Right lobe of liver (tissue), 6 donors: ENCODE results near the gene B3GNT5. TPM values are rescaled to one million over a fixed set of nuclear protein-coding genes. Genes with fewer than 3 reads are reported as not detected.

Experiments used
- ATAC-seq, 4 donors: fragments of 200-7000 bp; cut with Tn5 transposase; one replicate each; pipeline ENCODE4 v1.9.1; 2020; ENCODE audit warnings: mild to moderate bottlenecking in 4 of 4, moderate library complexity in 4 of 4
- DNase-seq, 3 donors: peaks; one replicate each; pipeline ENCODE4 v3.0.0-alpha.2; 2020
- H3K27ac ChIP-seq, 3 donors: fragments of 200-600 bp; one replicate each; pipeline ENCODE4 v1.8.0; 2022
- H3K27me3 ChIP-seq, 2 donors: fragments of 200-600 bp; one replicate each; pipeline ENCODE4 v1.8.0; 2022
- H3K36me3 ChIP-seq, 4 donors: fragments of 200-600 bp; sonication (generic) in 1 of 4; one replicate each; pipeline versions ENCODE4 v1.5.1 to v1.8.0; 2017 to 2022; ENCODE audit warnings: control low read depth in 1 of 4
- H3K4me1 ChIP-seq, 4 donors: fragments of 200-600 bp; sonication (generic) in 1 of 4; one replicate each; pipeline versions ENCODE4 v1.5.1 to v1.8.0; 2017 to 2022; ENCODE audit warnings: control low read depth in 1 of 4
- H3K4me3 ChIP-seq, 3 donors: fragments of 200-600 bp; one replicate each; pipeline ENCODE4 v1.8.0; 2022
- H3K9me3 ChIP-seq, 4 donors: fragments of 200-600 bp; sonication (generic) in 1 of 4; one replicate each; pipeline versions ENCODE4 v1.5.1 to v1.8.0; 2017 to 2022; ENCODE audit warnings: control low read depth in 1 of 4
- CTCF ChIP-seq, 4 donors: fragments of 200-600 bp in 3 of 4; fragments of 450-650 bp in 1 of 4; IDR thresholded peaks; one replicate each; pipeline versions ENCODE4 v1.5.1 to v1.8.0; 2016 to 2022; ENCODE audit warnings: antibody characterized with exemption in 4 of 4, mild to moderate bottlenecking in 2 of 4
- POLR2A ChIP-seq: fragments of 450-650 bp; IDR thresholded peaks from one replicate; pipeline ENCODE4 v1.6.1; 2017; ENCODE audit warnings: antibody characterized with exemption, mild to moderate bottlenecking
- WGBS: methylation state at CpG from one replicate; pipeline ENCODE4 v1.1.6; 2018; ENCODE audit warnings: low coverage, low lambda C conversion rate; ENCODE audit not compliant: insufficient coverage; ENCODE audit errors: missing lambda C conversion rate; 5-methylcytosine and 5-hydroxymethylcytosine counted together
- intact Hi-C, 2 donors: fragments of 100-400 bp; cut with DNase I; formaldehyde crosslinking; loops; one replicate each; pipeline versions ENCODE4 v1.11.2 to v1.14.1; 2022
- total RNA-seq, 6 experiments: library from RNA; depleted of rRNA in 2 of 6; stranded (reverse); fragments of >200 nt in 2 of 6; fragmentation: NEBNext Ultra II Directional in 3 of 6; extraction: Animal tissue kit (Norgen Biotek cat#: 25700) in 3 of 6; gene quantifications; one replicate each; pipeline versions ENCODE4 v1.1.0 to v1.2.4, GENCODE V29; 2016 to 2023
- donor health status: DM: no; HTN: yes; CAD: no.
- donor health status: DM: no; HTN: no; CAD: no.
- donor health status: DM: no; HTN: no; CAD: no.
- donor health status: DM: no; HTN: yes; CAD: no.
- donor health status: DM: no; HTN: yes; CAD: no.

B3GNT5 gene
- total RNA-seq, 6 experiments from 2014 or later = 0.27 to 12.5 (median 5.5) TPM

GRCh38 chr3:183267140-183267539 lies 14.1 kb downstream of the B3GNT5 start:
- no peak for DNase-seq
- no peak overlapping the region for H3K27ac ChIP-seq
- H3K4me3 ChIP-seq = no peak overlapping the region

DNA sequence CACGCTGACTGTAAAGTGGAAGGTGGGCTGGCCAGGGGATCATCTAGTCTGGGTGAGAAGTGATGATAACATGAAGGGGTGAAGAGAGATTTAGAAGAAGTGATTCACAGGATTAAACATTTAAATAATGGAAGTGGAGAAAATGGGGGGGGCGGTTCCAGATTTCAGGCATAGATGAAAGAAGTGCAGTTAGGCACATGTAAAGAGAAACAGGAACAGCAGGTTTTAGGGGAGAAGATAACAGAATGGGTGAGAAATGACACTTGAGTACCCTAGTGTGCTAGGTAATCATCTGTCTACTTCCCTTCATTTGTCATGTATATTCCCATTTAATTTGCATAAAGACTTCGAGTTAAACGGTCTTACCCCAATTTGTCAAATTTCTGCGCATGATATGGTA lies 15.3 kb downstream of the B3GNT5 start:
- ATAC-seq = no peak
- no peaks in the 10 kb centered on the region for H3K36me3 ChIP-seq
- intact Hi-C loops = no loop called here

More at GRCh38 chr3:183267140-183267539, 14.1 kb downstream of the B3GNT5 start:
- Histone ChIP-seq H3K36me3 (no peaks in the 10 kb centered on the region), H3K4me1 (peaks cover 0 to 6% (median 0%) of the 10 kb centered on the region in 4 donors), H3K9me3 (no peaks in the 10 kb centered on the region), H3K27me3 (no peaks in the 10 kb centered on the region)
- 33% methylated on average over 2 of the region's 5 CpGs for WGBS
- ATAC-seq = peak in 1 of 4 donors; percentile 53
- TF ChIP-seq POLR2A = no peak
- no peak for TF ChIP-seq CTCF (IDR thresholded peaks at IDR 0.05)
- intact Hi-C loops = no loop called here

DNA sequence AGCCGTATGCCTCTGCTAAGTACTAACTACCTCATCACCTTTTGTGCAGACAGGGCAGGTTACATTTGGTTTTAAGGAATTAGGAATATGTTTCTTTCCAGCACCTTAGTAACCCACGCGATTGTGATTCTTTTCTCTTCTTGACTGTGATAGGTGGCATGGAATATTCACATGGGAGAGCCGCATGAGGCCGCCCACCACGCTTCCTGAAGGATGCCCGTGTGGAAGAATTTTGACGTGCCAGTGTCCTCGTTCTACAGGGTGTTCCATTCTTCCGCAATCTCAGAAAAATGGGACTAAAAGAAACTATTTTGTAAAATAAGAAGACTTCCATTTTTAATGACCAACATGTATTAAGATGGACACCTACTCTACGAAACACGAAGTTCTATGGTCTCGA lies 16.3 kb downstream of the B3GNT5 start:
- H3K4me1 ChIP-seq = peaks cover 0 to 6% (median 0%) of the 10 kb centered on the region in 4 donors
- intact Hi-C loops = no loop called here
- H3K9me3 ChIP-seq = no peaks in the 10 kb centered on the region
- ATAC-seq (no peak), DNase-seq (no peak)
- H3K4me3 ChIP-seq = no peak overlapping the region
- H3K27ac ChIP-seq = no peak overlapping the region
- TF ChIP-seq CTCF (IDR thresholded peaks at IDR 0.05) (no peak), POLR2A (no peak)
- H3K36me3 ChIP-seq = no peaks in the 10 kb centered on the region
- no peaks in the 10 kb centered on the region for H3K27me3 ChIP-seq
- WGBS = 89% methylated on average over 12 of the region's 13 CpGs

More for the DNA sequence above, 15.3 kb downstream of the B3GNT5 start:
- no peak for TF ChIP-seq POLR2A
- TF ChIP-seq CTCF (IDR thresholded peaks at IDR 0.05) = no peak
- Histone ChIP-seq H3K27me3 (no peaks in the 10 kb centered on the region), H3K4me3 (no peak overlapping the region), H3K27ac (no peak overlapping the region), H3K4me1 (peaks cover 0 to 6% (median 0%) of the 10 kb centered on the region in 4 donors), H3K9me3 (no peaks in the 10 kb centered on the region)
- WGBS = 78% methylated on average over 5 of the region's 5 CpGs
- no peak for DNase-seq

DNA sequence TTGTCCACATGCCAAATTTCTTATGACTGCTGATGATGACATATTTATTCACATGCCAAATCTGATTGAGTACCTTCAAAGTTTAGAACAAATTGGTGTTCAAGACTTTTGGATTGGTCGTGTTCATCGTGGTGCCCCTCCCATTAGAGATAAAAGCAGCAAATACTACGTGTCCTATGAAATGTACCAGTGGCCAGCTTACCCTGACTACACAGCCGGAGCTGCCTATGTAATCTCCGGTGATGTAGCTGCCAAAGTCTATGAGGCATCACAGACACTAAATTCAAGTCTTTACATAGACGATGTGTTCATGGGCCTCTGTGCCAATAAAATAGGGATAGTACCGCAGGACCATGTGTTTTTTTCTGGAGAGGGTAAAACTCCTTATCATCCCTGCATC lies 17.3 kb downstream of the B3GNT5 start:
- WGBS = 87% methylated on average over 5 of the region's 7 CpGs
- peaks cover 0 to 6% (median 0%) of the 10 kb centered on the region in 4 donors for H3K4me1 ChIP-seq
- ATAC-seq = no peak
- H3K27me3 ChIP-seq = no peaks in the 10 kb centered on the region
- H3K36me3 ChIP-seq = no peaks in the 10 kb centered on the region
- H3K9me3 ChIP-seq = no peaks in the 10 kb centered on the region
- H3K27ac ChIP-seq = no peak overlapping the region
- intact Hi-C loops = no loop called here
- no peak overlapping the region for H3K4me3 ChIP-seq
- TF ChIP-seq CTCF (IDR thresholded peaks at IDR 0.05) = no peak
- no peak for TF ChIP-seq POLR2A
- DNase-seq = no peak

- no peaks in the 10 kb centered on the region for H3K36me3 ChIP-seq
- H3K4me3 ChIP-seq = no peak overlapping the region
- no peak for ATAC-seq
- intact Hi-C loops = no loop called here
- WGBS = 85% methylated on average over 3 of the region's 3 CpGs
- no peaks in the 10 kb centered on the region for H3K27me3 ChIP-seq
- TF ChIP-seq CTCF (IDR thresholded peaks at IDR 0.05) = no peak
- TF ChIP-seq POLR2A = no peak
- no peaks in the 10 kb centered on the region for H3K4me1 ChIP-seq
- DNase-seq = no peak
- no peaks in the 10 kb centered on the region for H3K9me3 ChIP-seq
- H3K27ac ChIP-seq = no peak overlapping the region
Observed at GRCh38 chr3:183272142-183272541, 19.1 kb downstream of the B3GNT5 start.
